ENCODE measurements around the gene PUM2. TPM values are rescaled to one million over a fixed set of nuclear protein-coding genes. Genes with fewer than 3 reads are reported as not detected.

Gene PUM2
- total RNA-seq, 1 experiment from 2014 or later: 96.8 TPM

DNA sequence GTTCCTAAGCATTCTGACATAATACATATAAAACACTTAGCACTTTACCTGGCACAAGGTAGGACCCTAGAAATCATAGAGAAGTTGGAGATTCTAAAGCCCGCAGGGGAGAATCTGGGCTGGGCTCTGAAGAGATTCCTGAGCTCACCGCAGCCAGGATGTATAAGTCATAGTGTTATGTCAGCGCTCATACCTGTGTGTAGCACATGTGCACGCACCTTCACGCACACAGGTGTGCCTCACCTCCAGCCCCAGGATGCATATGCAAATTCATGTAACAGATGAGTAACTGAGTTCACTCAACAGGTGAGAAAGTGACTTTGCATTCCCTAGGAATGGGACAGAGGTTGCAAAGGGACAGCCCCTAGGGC lies 117.8 kb downstream of the PUM2 start:
- H3K27me3 Mint-ChIP-seq (ENCODE audit: unreplicated experiment): no peaks in the 10 kb centered on the region
- H3K36me3 Mint-ChIP-seq (ENCODE audit: insufficient read depth, unreplicated experiment): peaks cover 32% of the 10 kb centered on the region
- peak overlapping the region; percentile 54 for H3K4me3 Mint-ChIP-seq (ENCODE audit: low read depth, unreplicated experiment)
- no TSS peak for BruUV-seq (replicated peaks)
- CTCF ChIA-PET: interaction anchor here (0.6 to 2.2 kb wide), 15 partner anchors 10 to 530 kb away, joined by 3 to 12 read pairs (median 4); partner anchors contain the start of gene LAPTM4A
- H3K4me1 Mint-ChIP-seq (ENCODE audit: low read depth, unreplicated experiment): peaks cover 60% of the 10 kb centered on the region
- H3K9me3 Mint-ChIP-seq (ENCODE audit: low read depth, unreplicated experiment): no peaks in the 10 kb centered on the region
- TF ChIP-seq, protein P1, sequence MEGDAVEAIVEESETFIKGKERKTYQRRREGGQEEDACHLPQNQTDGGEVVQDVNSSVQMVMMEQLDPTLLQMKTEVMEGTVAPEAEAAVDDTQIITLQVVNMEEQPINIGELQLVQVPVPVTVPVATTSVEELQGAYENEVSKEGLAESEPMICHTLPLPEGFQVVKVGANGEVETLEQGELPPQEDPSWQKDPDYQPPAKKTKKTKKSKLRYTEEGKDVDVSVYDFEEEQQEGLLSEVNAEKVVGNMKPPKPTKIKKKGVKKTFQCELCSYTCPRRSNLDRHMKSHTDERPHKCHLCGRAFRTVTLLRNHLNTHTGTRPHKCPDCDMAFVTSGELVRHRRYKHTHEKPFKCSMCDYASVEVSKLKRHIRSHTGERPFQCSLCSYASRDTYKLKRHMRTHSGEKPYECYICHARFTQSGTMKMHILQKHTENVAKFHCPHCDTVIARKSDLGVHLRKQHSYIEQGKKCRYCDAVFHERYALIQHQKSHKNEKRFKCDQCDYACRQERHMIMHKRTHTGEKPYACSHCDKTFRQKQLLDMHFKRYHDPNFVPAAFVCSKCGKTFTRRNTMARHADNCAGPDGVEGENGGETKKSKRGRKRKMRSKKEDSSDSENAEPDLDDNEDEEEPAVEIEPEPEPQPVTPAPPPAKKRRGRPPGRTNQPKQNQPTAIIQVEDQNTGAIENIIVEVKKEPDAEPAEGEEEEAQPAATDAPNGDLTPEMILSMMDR (IDR thresholded peaks at IDR 0.05; ENCODE audit: unreplicated experiment): no peak
- H3K27ac Mint-ChIP-seq (ENCODE audit: unreplicated experiment): peak overlapping the region; percentile 90
- DNase-seq: peak; percentile 76
- intact Hi-C loops (cut with micrococcal nuclease; ENCODE audit: unreplicated experiment): loop anchor here (2.0 kb wide), 1 partner anchor 56 kb away; no protein-coding TSS in a partner anchor

GRCh38 chr2:20231598-20232026 lies 119.0 kb downstream of the PUM2 start:
- Mint-ChIP-seq H3K4me1 (ENCODE audit: low read depth, unreplicated experiment) (peaks cover 54% of the 10 kb centered on the region), H3K27me3 (ENCODE audit: unreplicated experiment) (no peaks in the 10 kb centered on the region), H3K9me3 (ENCODE audit: low read depth, unreplicated experiment) (no peaks in the 10 kb centered on the region), H3K4me3 (ENCODE audit: low read depth, unreplicated experiment) (peak overlapping the region; percentile 4), H3K27ac (ENCODE audit: unreplicated experiment) (peak overlapping the region; percentile 90), H3K36me3 (ENCODE audit: insufficient read depth, unreplicated experiment) (peaks cover 32% of the 10 kb centered on the region)
- DNase-seq: peak; percentile 93
- intact Hi-C loops (cut with micrococcal nuclease; ENCODE audit: unreplicated experiment): loop anchor here (2.0 kb wide), 1 partner anchor 57 kb away; no protein-coding TSS in a partner anchor
- TF ChIP-seq, protein P1 (IDR thresholded peaks at IDR 0.05; ENCODE audit: unreplicated experiment): no peak
- CTCF ChIA-PET: interaction anchor here (0.7 to 2.2 kb wide), 17 partner anchors 9 to 276 kb away, joined by 3 to 12 read pairs (median 4); no protein-coding TSS in a partner anchor
- BruUV-seq (replicated peaks): no TSS peak

GRCh38 chr2:20231159-20231558 lies 119.5 kb downstream of the PUM2 start:
- intact Hi-C loops (cut with micrococcal nuclease; ENCODE audit: unreplicated experiment): no loop called here
- peak overlapping the region; percentile 4 for H3K4me3 Mint-ChIP-seq (ENCODE audit: low read depth, unreplicated experiment)
- H3K27me3 Mint-ChIP-seq (ENCODE audit: unreplicated experiment): no peaks in the 10 kb centered on the region
- peaks cover 32% of the 10 kb centered on the region for H3K36me3 Mint-ChIP-seq (ENCODE audit: insufficient read depth, unreplicated experiment)
- BruUV-seq (replicated peaks): no TSS peak
- peaks cover 49% of the 10 kb centered on the region for H3K4me1 Mint-ChIP-seq (ENCODE audit: low read depth, unreplicated experiment)
- CTCF ChIA-PET: interaction anchor here (0.7 to 2.2 kb wide), 8 partner anchors 8 to 237 kb away, joined by 3 to 12 read pairs (median 4); no protein-coding TSS in a partner anchor
- DNase-seq: no peak
- no peaks in the 10 kb centered on the region for H3K9me3 Mint-ChIP-seq (ENCODE audit: low read depth, unreplicated experiment)
- TF ChIP-seq, protein P1 (IDR thresholded peaks at IDR 0.05; ENCODE audit: unreplicated experiment): no peak
- peak overlapping the region; percentile 90 for H3K27ac Mint-ChIP-seq (ENCODE audit: unreplicated experiment)

GRCh38 chr2:20230114-20230425 lies 120.6 kb downstream of the PUM2 start:
- intact Hi-C loops (cut with micrococcal nuclease; ENCODE audit: unreplicated experiment): no loop called here
- TF ChIP-seq, protein P1 (IDR thresholded peaks at IDR 0.05; ENCODE audit: unreplicated experiment): no peak
- H3K9me3 Mint-ChIP-seq (ENCODE audit: low read depth, unreplicated experiment): no peaks in the 10 kb centered on the region
- H3K36me3 Mint-ChIP-seq (ENCODE audit: insufficient read depth, unreplicated experiment): peaks cover 35% of the 10 kb centered on the region
- H3K4me1 Mint-ChIP-seq (ENCODE audit: low read depth, unreplicated experiment): peaks cover 41% of the 10 kb centered on the region
- CTCF ChIA-PET: interaction anchor here (0.6 kb wide), 1 partner anchor 214 kb away, joined by 3 read pairs; no protein-coding TSS in a partner anchor
- no peak for DNase-seq
- H3K27me3 Mint-ChIP-seq (ENCODE audit: unreplicated experiment): no peaks in the 10 kb centered on the region
- H3K27ac Mint-ChIP-seq (ENCODE audit: unreplicated experiment): no peak overlapping the region
- H3K4me3 Mint-ChIP-seq (ENCODE audit: low read depth, unreplicated experiment): no peak overlapping the region
- BruUV-seq (replicated peaks): no TSS peak
